ENCODE results near the gene KLHL17.

The KLHL17 gene

GRCh38 chr1:1014799-1015681 lies 54.7 kb downstream of the KLHL17 start:
- no peaks in the 10 kb centered on the region for H3K79me2 ChIP-seq (ENCODE audit: insufficient read depth, low read depth)
- H2AFZ ChIP-seq (ENCODE audit: low read depth), result no peak overlapping the region
- no peak for TF ChIP-seq CTCF (conservative IDR thresholded peaks at IDR 0.05; ENCODE audit: low read depth, low read length)
- no peak overlapping the region for H3K4me2 ChIP-seq
- H3K4me3 ChIP-seq (IDR thresholded peaks at IDR 0.05; ENCODE audit: insufficient read depth, low read depth, low read length), result no peak overlapping the region
- no peak overlapping the region for H3K27ac ChIP-seq
- H3K27me3 ChIP-seq (ENCODE audit: insufficient read depth, low read depth), result peaks cover 18% of the 10 kb centered on the region
- H4K20me1 ChIP-seq (ENCODE audit: insufficient read depth), result no peaks in the 10 kb centered on the region
- H3K4me1 ChIP-seq (ENCODE audit: low read depth, poor library complexity, severe bottlenecking), result peaks cover 20% of the 10 kb centered on the region
- no peak overlapping the region for H3K9ac ChIP-seq
- no peaks in the 10 kb centered on the region for H3K36me3 ChIP-seq (ENCODE audit: insufficient read depth)

All from KMS-11 (cell line).